Activated naive CD4-positive, alpha-beta T cell treated with anti-CD3 and anti-CD28 coated beads for 36 hours (primary cell): ENCODE data around the gene KRT75. TPM values are rescaled to one million over a fixed set of nuclear protein-coding genes. Genes with fewer than 3 reads are reported as not detected.

Experiments used
- CTCF ChIA-PET: fragments of 350-600 bp; sonication (Branson Sonifier 250); formaldehyde crosslinking; loops from one replicate; lab custom pipeline; 2021; ENCODE audit warnings: antibody characterized with exemption; lab: Charles Lee
- DNase-seq: peaks from one replicate; pipeline ENCODE4 v3.0.0-alpha.2; 2020
- H3K27ac Mint-ChIP-seq: one replicate; pipeline ENCODE4 v1.8.0; 2021; ENCODE audit warnings: mild to moderate bottlenecking, mixed read lengths
- H3K27me3 Mint-ChIP-seq: one replicate; pipeline ENCODE4 v1.8.0; 2021; ENCODE audit warnings: low read depth, mixed read lengths
- H3K36me3 Mint-ChIP-seq: one replicate; pipeline ENCODE4 v1.8.0; 2021; ENCODE audit warnings: low read depth, mixed read lengths
- H3K4me1 Mint-ChIP-seq: one replicate; pipeline ENCODE4 v1.8.0; 2021; ENCODE audit warnings: low read depth, mixed read lengths
- H3K4me3 Mint-ChIP-seq: one replicate; pipeline ENCODE4 v1.8.0; 2021; ENCODE audit warnings: mild to moderate bottlenecking, moderate library complexity, mixed read lengths
- H3K9me3 Mint-ChIP-seq: one replicate; pipeline ENCODE4 v1.8.0; 2021; ENCODE audit warnings: mixed read lengths
- intact Hi-C: fragments of 100-400 bp; cut with micrococcal nuclease; formaldehyde crosslinking; loops from one replicate; pipeline ENCODE4 v1.15.1; 2023
- total RNA-seq, 2 experiments: library from RNA; stranded (reverse); gene quantifications; one replicate each; pipeline ENCODE4 v1.2.3, GENCODE V29; 2021

KRT75 gene
- total RNA-seq, 2 experiments from 2014 or later, result not detected

DNA sequence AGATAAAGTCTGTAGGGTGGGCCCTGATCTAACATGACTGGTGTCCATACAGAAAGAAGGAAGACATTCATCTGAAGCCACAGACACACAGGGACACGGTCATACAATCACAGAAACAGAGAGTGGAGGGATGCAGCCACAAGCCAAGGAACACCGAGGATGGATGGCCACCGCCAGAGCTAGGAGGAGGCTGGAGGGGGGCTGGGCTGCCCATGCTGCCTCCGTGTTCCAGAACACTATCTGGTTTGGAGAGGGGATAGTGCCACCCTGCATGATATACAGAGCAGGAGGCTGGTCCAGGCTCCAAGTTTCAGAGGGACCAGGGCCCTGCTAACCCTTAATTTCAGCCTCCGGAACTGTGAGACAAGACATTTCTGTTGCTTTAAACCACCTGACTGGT, 8.7 kb downstream of the KRT75 start:
- DNase-seq, result no peak
- intact Hi-C loops, result no loop called here
- Mint-ChIP-seq H3K4me1 (no peaks in the 10 kb centered on the region), H3K9me3 (no peaks in the 10 kb centered on the region), H3K27me3 (peaks cover 4% of the 10 kb centered on the region), H3K27ac (no peak overlapping the region), H3K36me3 (no peaks in the 10 kb centered on the region), H3K4me3 (no peak overlapping the region)
- CTCF ChIA-PET, result interaction anchor here (0.8 kb wide), 1 partner anchor 49 kb away, joined by 3 read pairs; the partner anchor contains the start of gene KRT6C

DNA sequence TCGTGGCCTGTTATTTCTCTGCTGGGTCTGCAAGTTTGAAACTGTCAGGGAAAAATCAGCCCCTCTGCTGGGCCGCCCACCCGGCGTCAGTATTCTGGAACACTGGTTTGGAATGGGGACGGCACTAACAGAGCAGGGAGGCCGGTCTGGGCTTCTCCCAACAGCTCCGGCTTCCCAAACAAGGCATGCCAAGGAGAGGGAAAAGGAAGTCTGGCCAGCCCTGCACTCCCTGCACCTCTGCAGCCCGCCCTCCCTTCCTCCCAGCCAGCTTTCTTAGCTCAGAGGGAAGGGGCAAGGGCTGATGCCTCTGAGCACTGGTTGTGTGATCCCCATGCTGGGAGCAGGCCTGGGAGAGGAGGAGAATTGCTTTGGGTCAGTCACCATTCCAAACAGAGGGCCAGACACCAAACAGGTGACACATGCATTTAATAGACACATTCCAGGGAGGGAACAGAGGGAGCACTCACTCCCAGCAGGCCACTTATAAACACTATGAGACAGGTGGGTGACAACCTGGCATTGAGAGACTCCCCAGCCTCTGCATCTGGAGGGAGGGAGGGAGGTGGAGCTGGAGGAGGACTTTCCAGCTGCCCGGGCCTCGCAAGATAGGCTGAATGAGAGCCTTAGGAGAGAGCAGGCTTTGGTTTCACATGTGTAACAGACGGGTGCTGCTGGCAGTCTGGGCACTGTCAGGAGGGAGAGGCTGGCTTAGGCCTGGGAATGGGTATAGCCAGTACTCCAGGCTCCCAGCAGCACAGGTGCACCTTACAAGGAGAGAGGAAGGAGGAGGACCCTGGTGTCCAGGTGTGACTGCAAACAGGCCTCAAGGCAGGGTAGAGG, 10.3 kb downstream of the KRT75 start:
- CTCF ChIA-PET, result interaction anchor here (0.6 kb wide), 1 partner anchor 62 kb away, joined by 3 read pairs; no protein-coding TSS in a partner anchor
- H3K27ac Mint-ChIP-seq, result no peak overlapping the region
- no peaks in the 10 kb centered on the region for H3K36me3 Mint-ChIP-seq
- H3K4me3 Mint-ChIP-seq, result no peak overlapping the region
- H3K9me3 Mint-ChIP-seq, result no peaks in the 10 kb centered on the region
- no peak for DNase-seq
- H3K4me1 Mint-ChIP-seq, result no peaks in the 10 kb centered on the region
- intact Hi-C loops, result no loop called here
- peaks cover 2% of the 10 kb centered on the region for H3K27me3 Mint-ChIP-seq

GRCh38 chr12:52423035-52423434, 11.1 kb downstream of the KRT75 start:
- intact Hi-C loops, result no loop called here
- CTCF ChIA-PET, result interaction anchor here (0.6 to 1.0 kb wide), 2 partner anchors 61 to 462 kb away, joined by 3 read pairs; no protein-coding TSS in a partner anchor
- no peaks in the 10 kb centered on the region for H3K27me3 Mint-ChIP-seq

DNA sequence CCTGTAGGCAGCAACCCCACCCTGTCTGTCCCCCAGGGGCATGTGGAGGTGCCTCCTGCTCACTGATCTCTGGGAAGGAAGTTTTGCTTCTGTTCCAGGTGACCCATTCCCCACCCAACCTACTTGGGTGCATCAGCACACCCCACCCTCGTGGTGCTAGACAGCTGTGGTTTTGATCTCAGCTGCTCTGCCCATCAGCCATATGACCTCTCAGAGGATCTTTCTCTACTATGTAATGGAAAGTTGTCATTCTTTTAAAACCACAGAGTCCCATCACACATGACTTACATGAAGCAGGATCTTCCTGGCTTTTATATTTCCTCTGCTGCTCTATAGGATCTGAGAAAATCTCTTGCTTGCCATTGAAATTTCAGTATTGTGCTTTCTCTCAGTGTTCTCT, 14.5 kb downstream of the KRT75 start:
- Mint-ChIP-seq H3K27ac (no peak overlapping the region), H3K9me3 (no peaks in the 10 kb centered on the region), H3K4me3 (no peak overlapping the region), H3K4me1 (no peaks in the 10 kb centered on the region), H3K36me3 (no peaks in the 10 kb centered on the region), H3K27me3 (no peaks in the 10 kb centered on the region)
- DNase-seq, result no peak
- intact Hi-C loops, result no loop called here
- CTCF ChIA-PET, result no interaction called here

More at GRCh38 chr12:52423035-52423434, 11.1 kb downstream of the KRT75 start:
- DNase-seq, result no peak
- H3K9me3 Mint-ChIP-seq, result no peaks in the 10 kb centered on the region
- no peak overlapping the region for H3K4me3 Mint-ChIP-seq
- H3K27ac Mint-ChIP-seq, result no peak overlapping the region
- no peaks in the 10 kb centered on the region for H3K36me3 Mint-ChIP-seq
- H3K4me1 Mint-ChIP-seq, result no peaks in the 10 kb centered on the region

DNA sequence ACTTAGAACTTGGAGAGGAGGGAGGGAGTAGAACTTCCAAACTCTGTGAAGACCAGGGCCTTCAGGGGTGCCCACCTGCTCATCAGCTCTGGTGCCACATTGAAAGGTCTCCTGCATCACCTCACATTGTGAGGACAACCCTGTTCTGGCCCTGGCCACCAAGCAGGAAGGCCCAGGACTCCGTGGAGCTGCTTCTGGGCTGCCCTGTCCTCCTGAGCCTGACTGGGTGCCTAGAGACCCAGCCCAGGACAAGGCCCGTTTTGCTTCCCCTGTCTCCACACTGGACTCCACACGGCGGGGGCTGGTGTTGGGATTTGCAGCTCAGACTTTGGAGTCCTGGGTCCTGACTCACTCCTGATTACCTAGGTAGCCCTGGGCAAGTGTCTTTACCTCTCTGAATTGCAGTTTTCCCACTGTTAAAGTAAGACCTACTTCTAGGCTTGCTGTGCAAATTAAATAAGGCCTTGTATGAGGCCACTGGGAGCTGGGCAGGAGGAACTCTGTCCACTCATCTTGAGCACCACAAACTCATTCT, 15.5 kb downstream of the KRT75 start:
- Mint-ChIP-seq H3K27me3 (no peaks in the 10 kb centered on the region), H3K36me3 (no peaks in the 10 kb centered on the region), H3K4me3 (no peak overlapping the region), H3K27ac (no peak overlapping the region), H3K4me1 (no peaks in the 10 kb centered on the region), H3K9me3 (no peaks in the 10 kb centered on the region)
- DNase-seq, result no peak
- intact Hi-C loops, result no loop called here
- CTCF ChIA-PET, result interaction anchor here (0.7 kb wide), 1 partner anchor 471 kb away, joined by 3 read pairs; no protein-coding TSS in a partner anchor

DNA sequence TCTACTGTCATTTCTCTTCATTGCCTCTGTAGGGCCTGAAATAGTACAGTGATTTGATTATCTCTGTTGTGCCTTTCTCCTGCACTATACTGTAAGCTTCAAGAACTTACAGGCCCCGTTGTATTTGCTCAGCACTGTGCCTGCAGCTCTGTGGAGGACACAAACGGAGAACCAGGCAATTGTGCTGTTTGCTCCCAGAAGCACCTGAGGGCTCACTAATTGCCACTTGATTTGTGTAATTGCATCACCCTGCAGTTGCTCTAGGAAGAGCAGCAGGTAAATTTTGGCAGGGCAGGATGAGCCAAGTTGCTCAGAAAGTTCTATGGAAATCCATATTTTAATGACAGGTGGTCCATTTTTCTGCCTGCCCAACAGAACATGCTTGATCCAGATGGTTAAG, 16.4 kb downstream of the KRT75 start:
- CTCF ChIA-PET, result no interaction called here
- no peak for DNase-seq
- Mint-ChIP-seq H3K9me3 (no peaks in the 10 kb centered on the region), H3K36me3 (no peaks in the 10 kb centered on the region), H3K4me3 (no peak overlapping the region), H3K27ac (no peak overlapping the region), H3K4me1 (no peaks in the 10 kb centered on the region), H3K27me3 (no peaks in the 10 kb centered on the region)
- intact Hi-C loops, result no loop called here

GRCh38 chr12:52416795-52417194, 17.4 kb downstream of the KRT75 start:
- no peak for DNase-seq
- no peaks in the 10 kb centered on the region for H3K9me3 Mint-ChIP-seq
- no peaks in the 10 kb centered on the region for H3K4me1 Mint-ChIP-seq
- H3K27me3 Mint-ChIP-seq, result no peaks in the 10 kb centered on the region
- intact Hi-C loops, result no loop called here
- CTCF ChIA-PET, result no interaction called here
- H3K36me3 Mint-ChIP-seq, result no peaks in the 10 kb centered on the region
- no peak overlapping the region for H3K27ac Mint-ChIP-seq
- H3K4me3 Mint-ChIP-seq, result no peak overlapping the region

- CTCF ChIA-PET, result no interaction called here
- H3K36me3 Mint-ChIP-seq, result no peaks in the 10 kb centered on the region
- no peak overlapping the region for H3K27ac Mint-ChIP-seq
- no peak overlapping the region for H3K4me3 Mint-ChIP-seq
- intact Hi-C loops, result no loop called here
- H3K9me3 Mint-ChIP-seq, result no peaks in the 10 kb centered on the region
- no peaks in the 10 kb centered on the region for H3K4me1 Mint-ChIP-seq
- no peaks in the 10 kb centered on the region for H3K27me3 Mint-ChIP-seq
- DNase-seq, result no peak
Observed at GRCh38 chr12:52415870-52416750, 18.1 kb downstream of the KRT75 start.

DNA sequence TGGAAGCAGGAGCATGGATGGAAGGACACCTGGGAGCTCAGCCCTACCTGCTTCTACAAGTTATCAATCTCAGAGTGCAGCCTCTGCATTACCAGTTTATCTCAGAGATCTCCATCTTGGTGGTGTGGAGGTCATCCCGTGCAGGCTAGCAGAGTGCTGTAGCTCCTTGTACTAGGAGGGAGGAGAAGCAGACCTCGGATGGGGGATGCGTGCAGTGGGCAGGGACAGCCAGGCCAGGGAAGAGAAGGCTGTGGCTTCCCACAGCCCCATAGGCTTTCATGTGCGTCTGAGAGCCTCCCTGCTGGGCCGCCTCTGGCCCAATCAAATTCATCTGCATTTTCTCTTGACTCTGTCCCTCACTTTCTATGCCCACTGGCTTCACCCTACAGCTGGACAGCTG, 19.2 kb downstream of the KRT75 start:
- H3K27me3 Mint-ChIP-seq, result no peaks in the 10 kb centered on the region
- H3K36me3 Mint-ChIP-seq, result no peaks in the 10 kb centered on the region
- no peak overlapping the region for H3K27ac Mint-ChIP-seq
- DNase-seq, result no peak
- intact Hi-C loops, result no loop called here
- no peaks in the 10 kb centered on the region for H3K4me1 Mint-ChIP-seq
- H3K9me3 Mint-ChIP-seq, result no peaks in the 10 kb centered on the region
- CTCF ChIA-PET, result no interaction called here
- H3K4me3 Mint-ChIP-seq, result no peak overlapping the region

GRCh38 chr12:52413782-52414345, 20.3 kb downstream of the KRT75 start:
- intact Hi-C loops, result no loop called here
- Mint-ChIP-seq H3K27ac (no peak overlapping the region), H3K36me3 (no peaks in the 10 kb centered on the region), H3K9me3 (no peaks in the 10 kb centered on the region), H3K27me3 (no peaks in the 10 kb centered on the region), H3K4me1 (no peaks in the 10 kb centered on the region), H3K4me3 (no peak overlapping the region)
- CTCF ChIA-PET, result no interaction called here
- no peak for DNase-seq

DNA sequence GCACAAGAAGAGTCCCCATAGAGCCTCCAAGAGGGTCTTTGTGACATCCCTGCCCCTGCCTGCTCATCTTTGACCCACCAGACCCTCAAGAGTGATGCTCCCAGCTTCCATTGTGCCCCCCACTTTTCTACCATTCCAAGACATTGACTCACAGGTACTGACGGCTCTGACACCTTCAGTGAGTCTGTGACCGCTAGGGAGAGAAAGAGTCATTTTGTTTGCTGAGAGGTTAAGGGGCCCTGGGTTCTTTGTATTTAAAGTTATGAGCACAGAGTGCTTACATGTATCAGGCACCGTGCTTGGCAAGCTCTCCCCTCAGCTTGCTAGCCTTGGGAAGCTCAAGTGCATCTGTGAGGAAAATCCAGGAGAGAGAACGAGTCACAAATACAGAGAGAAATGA, 21.0 kb downstream of the KRT75 start:
- no peak overlapping the region for H3K4me3 Mint-ChIP-seq
- intact Hi-C loops, result no loop called here
- no peak for DNase-seq
- CTCF ChIA-PET, result no interaction called here
- no peaks in the 10 kb centered on the region for H3K36me3 Mint-ChIP-seq
- H3K9me3 Mint-ChIP-seq, result no peaks in the 10 kb centered on the region
- H3K27me3 Mint-ChIP-seq, result no peaks in the 10 kb centered on the region
- no peaks in the 10 kb centered on the region for H3K4me1 Mint-ChIP-seq
- H3K27ac Mint-ChIP-seq, result no peak overlapping the region

DNA sequence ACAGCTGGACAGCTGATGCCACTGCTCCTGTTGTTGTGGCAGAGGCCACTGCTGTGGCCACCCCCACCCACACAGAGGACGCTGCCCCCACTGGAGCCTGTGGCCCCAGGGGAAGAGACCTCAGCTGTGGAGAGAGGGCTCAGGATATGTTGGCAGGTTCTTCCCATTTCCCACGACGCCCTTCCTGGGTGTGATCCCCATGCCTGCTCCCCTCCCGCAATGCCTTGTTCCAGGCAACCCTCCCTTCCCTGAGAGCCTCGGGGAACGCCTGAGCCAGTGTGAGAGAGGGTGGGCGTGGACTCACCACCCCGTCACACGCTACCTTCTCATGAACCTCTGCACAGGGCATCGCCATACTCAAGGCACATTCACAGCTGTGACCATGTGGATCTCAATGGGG, 22.4 kb downstream of the KRT75 start:
- H3K27me3 Mint-ChIP-seq, result no peaks in the 10 kb centered on the region
- H3K27ac Mint-ChIP-seq, result no peak overlapping the region
- no peaks in the 10 kb centered on the region for H3K4me1 Mint-ChIP-seq
- H3K9me3 Mint-ChIP-seq, result no peaks in the 10 kb centered on the region
- intact Hi-C loops, result no loop called here
- CTCF ChIA-PET, result no interaction called here
- no peaks in the 10 kb centered on the region for H3K36me3 Mint-ChIP-seq
- no peak for DNase-seq
- H3K4me3 Mint-ChIP-seq, result no peak overlapping the region
